GM12865 (cell line): ENCODE results near the gene LSM3.

Experiments
- DNase-seq: peaks from one replicate; pipeline ENCODE4 v3.0.0; 2010; ENCODE audit warnings: low read depth
- H3K4me3 ChIP-seq: 2 replicates; pipeline ENCODE4 v1.5.1; 2011; ENCODE audit warnings: mild to moderate bottlenecking, low read depth, low read length, control low read depth
- CTCF ChIP-seq: IDR thresholded peaks from 2 replicates; pipeline ENCODE4 v1.5.1; 2011; ENCODE audit warnings: low read length, control low read depth, low read depth, inconsistent platforms; ENCODE audit not compliant: insufficient read depth; ENCODE audit errors: missing control alignments

LSM3 gene

GRCh38 chr3:14208977-14209394 lies 30.4 kb downstream of the LSM3 start:
- TF ChIP-seq CTCF = no peak

GRCh38 chr3:14209581-14210289 lies 31.1 kb downstream of the LSM3 start:
- TF ChIP-seq CTCF = no peak
- no peak for DNase-seq
- H3K4me3 ChIP-seq = no peak overlapping the region

More at GRCh38 chr3:14208977-14209394, 30.4 kb downstream of the LSM3 start:
- no peak overlapping the region for H3K4me3 ChIP-seq
- DNase-seq = no peak

- TF ChIP-seq CTCF = no peak
- no peak for DNase-seq
- H3K4me3 ChIP-seq = no peak overlapping the region
These were observed 31.7 kb downstream of the LSM3 start for GRCh38 chr3:14210290-14210688.

- no peak for TF ChIP-seq CTCF
- no peak overlapping the region for H3K4me3 ChIP-seq
- no peak for DNase-seq
These were observed 32.4 kb downstream of the LSM3 start for GRCh38 chr3:14210843-14211594.

- DNase-seq = no peak
- TF ChIP-seq CTCF = no peak
- H3K4me3 ChIP-seq = no peak overlapping the region
These were observed 33.0 kb downstream of the LSM3 start for GRCh38 chr3:14211621-14212020.

GRCh38 chr3:14212032-14212431 lies 33.4 kb downstream of the LSM3 start:
- no peak overlapping the region for H3K4me3 ChIP-seq
- DNase-seq = no peak
- no peak for TF ChIP-seq CTCF
